ENCODE results near the gene CPA5.

CPA5 gene, protein sequence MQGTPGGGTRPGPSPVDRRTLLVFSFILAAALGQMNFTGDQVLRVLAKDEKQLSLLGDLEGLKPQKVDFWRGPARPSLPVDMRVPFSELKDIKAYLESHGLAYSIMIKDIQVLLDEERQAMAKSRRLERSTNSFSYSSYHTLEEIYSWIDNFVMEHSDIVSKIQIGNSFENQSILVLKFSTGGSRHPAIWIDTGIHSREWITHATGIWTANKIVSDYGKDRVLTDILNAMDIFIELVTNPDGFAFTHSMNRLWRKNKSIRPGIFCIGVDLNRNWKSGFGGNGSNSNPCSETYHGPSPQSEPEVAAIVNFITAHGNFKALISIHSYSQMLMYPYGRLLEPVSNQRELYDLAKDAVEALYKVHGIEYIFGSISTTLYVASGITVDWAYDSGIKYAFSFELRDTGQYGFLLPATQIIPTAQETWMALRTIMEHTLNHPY

DNA sequence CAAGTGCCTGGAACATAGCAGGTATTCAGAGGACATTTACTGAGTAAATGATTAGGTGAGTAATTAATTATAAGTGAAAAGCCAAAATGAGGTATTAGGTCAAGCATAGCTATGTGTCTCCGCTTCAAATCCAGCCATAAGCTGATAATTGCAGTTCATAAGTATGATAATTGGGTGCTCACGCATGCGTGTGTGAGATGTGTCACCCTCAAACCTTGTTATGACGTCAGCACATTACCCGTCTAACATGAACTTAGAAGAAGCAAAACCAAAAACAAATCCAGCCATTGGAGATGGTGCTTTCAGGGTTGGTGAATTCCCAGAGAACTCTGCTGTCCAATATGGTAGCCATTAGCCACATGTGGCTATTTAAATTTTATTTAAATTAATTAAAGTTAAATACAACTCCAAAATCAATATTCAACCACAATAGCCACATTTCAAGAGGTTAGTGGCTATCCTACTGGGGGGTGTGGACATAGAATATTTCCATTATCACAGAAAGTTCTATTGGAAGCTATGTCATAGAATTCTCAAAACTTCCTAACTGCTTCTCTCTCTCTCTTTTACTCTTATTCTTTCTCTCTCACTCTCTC lies at the start of gene CPA5:
Gene CPA5, plus strand, starts transcription at position 546 of the 596 bp plus-strand sequence. CDS start 1,670 bp downstream, outside the sequence.
- Mint-ChIP-seq H3K9me3 (peaks cover 4% of the 10 kb centered on the region), H3K27me3 (ENCODE audit: low read depth) (no peaks in the 10 kb centered on the region), H3K4me3 (no peak within 1 kb of the TSS), H3K27ac (no peak within 1 kb of the TSS), H3K36me3 (ENCODE audit: low read depth) (no peaks in the 10 kb centered on the region), H3K4me1 (ENCODE audit: low read depth) (no peaks in the 10 kb centered on the region)

GRCh38 chr7:130296221-130296951 lies 48.2 kb upstream of the CPA5 start:
- H3K4me1 Mint-ChIP-seq (ENCODE audit: low read depth): no peaks in the 10 kb centered on the region
- H3K36me3 Mint-ChIP-seq (ENCODE audit: low read depth): no peaks in the 10 kb centered on the region
- peaks cover 17% of the 10 kb centered on the region for H3K9me3 Mint-ChIP-seq
- no peaks in the 10 kb centered on the region for H3K27me3 Mint-ChIP-seq (ENCODE audit: low read depth)
- H3K4me3 Mint-ChIP-seq: no peak overlapping the region
- H3K27ac Mint-ChIP-seq: no peak overlapping the region

DNA sequence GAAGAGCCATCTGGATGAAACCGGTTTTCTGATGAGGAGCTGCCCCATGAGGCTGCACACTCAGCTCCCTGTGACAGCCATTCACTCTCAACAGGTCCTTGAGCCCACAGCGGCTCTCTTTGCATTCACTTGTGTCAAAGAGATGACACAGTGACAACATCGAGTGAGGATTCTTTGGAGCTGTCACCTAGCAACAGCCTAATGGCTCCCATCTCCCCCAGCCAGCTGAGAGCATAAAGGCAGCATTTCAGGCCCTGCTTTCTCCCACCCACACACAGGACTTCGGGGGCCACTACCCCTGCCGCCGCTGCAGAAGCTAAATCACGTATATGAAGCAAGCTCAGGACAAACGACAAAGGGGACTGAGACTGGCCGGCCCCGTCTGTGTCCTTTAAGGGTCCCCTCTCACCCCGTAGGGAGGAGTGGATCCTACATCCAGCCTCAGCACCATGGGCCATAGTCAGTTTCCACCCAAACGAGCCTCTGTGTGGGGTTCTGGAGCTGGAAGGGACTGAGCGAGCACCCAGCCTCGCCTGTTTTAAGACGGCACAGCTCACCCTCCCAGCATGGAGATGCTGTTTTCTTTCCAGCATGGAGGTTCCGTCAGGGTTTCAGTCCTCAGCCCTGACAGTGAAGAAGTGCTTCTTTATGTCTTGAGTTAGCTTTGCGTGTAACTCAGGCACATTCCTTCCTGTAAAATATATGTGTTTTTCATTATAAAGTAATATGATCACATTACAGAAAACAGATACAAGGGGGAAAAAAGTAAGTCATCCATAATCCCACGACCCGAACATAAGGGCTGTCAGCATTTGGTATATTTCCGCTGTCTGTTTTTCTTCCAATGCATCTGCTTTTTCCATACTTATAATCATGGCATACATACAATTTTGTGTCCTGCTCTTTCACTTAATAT lies 46.7 kb upstream of the CPA5 start:
- Mint-ChIP-seq H3K9me3 (peaks cover 12% of the 10 kb centered on the region), H3K36me3 (ENCODE audit: low read depth) (no peaks in the 10 kb centered on the region), H3K27ac (no peak overlapping the region), H3K4me1 (ENCODE audit: low read depth) (no peaks in the 10 kb centered on the region), H3K4me3 (no peak overlapping the region), H3K27me3 (ENCODE audit: low read depth) (no peaks in the 10 kb centered on the region)

DNA sequence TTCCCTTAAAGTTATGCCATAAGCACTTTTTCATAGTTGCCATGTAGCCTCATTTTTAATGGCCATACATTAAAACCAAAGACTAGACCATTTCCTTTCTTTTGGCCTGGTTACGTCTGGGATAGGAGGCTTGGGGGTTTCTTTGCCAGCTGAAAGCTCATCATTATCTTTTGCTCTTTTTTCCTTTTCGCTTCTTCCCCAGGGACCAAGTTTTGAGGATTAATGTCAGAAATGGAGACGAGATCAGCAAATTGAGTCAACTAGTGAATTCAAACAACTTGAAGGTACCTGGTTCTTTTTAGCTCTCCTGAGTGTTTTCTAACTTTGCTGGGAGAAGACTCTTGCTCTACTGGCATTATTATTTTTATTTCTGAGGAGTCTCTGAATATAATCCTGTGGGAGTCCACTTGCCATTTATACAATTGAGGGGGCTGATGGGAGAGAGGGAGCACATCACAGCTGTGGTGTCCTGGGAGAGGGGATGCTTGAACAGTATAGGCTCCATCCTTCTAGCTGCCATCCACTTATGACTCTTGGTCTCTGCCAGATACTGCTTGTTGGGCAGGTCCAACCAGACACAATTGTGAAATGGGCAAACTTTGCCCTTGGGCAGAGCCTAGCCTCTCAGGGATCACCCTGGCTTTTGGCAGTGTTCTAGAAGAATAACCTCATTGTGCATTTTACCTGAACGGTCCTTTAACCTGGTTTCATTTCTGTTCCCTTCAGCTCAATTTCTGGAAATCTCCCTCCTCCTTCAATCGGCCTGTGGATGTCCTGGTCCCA lies 45.9 kb upstream of the CPA5 start:
- Mint-ChIP-seq H3K9me3 (peaks cover 11% of the 10 kb centered on the region), H3K27me3 (ENCODE audit: low read depth) (no peaks in the 10 kb centered on the region)

DNA sequence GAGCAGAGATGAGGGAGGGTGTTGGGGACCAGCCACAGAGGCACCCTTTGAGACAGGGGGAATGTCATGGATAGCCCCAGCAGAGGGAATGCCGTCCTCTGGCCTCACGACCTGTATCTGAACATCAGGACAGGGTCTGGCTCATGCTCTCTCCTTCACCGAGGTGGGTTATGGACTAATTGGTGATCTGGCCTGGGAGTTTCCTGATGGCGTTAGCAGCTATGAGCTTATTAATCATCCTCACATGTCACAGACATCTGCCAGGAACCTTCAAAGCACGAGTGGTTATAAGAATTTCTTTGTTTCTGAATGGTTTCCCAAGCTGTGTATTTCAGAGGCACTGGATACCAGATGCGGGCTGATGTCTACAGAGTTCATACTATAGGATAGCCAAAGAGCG lies 44.8 kb upstream of the CPA5 start:
- Mint-ChIP-seq H3K36me3 (ENCODE audit: low read depth) (no peaks in the 10 kb centered on the region), H3K27me3 (ENCODE audit: low read depth) (no peaks in the 10 kb centered on the region), H3K9me3 (peaks cover 4% of the 10 kb centered on the region), H3K4me1 (ENCODE audit: low read depth) (no peaks in the 10 kb centered on the region), H3K27ac (no peak overlapping the region), H3K4me3 (no peak overlapping the region)

More for the DNA sequence above, 45.9 kb upstream of the CPA5 start:
- no peak overlapping the region for H3K27ac Mint-ChIP-seq
- H3K4me3 Mint-ChIP-seq: no peak overlapping the region
- no peaks in the 10 kb centered on the region for H3K36me3 Mint-ChIP-seq (ENCODE audit: low read depth)
- no peaks in the 10 kb centered on the region for H3K4me1 Mint-ChIP-seq (ENCODE audit: low read depth)

- Mint-ChIP-seq H3K27ac (no peak overlapping the region), H3K4me3 (no peak overlapping the region), H3K36me3 (ENCODE audit: low read depth) (no peaks in the 10 kb centered on the region), H3K9me3 (peaks cover under 1% of the 10 kb centered on the region), H3K27me3 (ENCODE audit: low read depth) (no peaks in the 10 kb centered on the region), H3K4me1 (ENCODE audit: low read depth) (no peaks in the 10 kb centered on the region)
Measured at GRCh38 chr7:130301501-130302020, 43.1 kb upstream of the CPA5 start.

DNA sequence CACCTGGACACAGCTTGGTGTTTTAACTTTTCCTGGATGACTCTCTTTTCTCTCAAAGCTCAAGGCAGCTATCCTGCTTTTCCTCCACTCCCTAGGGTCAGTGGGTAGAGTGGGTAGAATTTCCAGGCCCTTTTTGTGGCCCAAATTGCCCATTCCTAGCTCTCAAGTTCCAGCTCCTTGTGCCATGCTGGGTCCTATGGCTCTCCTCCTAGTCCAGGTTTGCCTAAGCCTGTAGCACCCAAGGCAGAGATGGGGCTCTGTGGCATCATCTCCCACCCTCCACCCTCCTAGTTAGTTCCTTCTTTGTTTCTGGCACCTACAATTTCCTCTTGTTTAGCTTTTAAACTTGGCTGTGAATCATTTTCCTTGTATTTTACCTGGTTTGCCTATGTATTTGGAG lies 42.0 kb upstream of the CPA5 start:
- H3K4me1 Mint-ChIP-seq (ENCODE audit: low read depth): no peaks in the 10 kb centered on the region
- no peak overlapping the region for H3K4me3 Mint-ChIP-seq
- no peak overlapping the region for H3K27ac Mint-ChIP-seq
- H3K36me3 Mint-ChIP-seq (ENCODE audit: low read depth): no peaks in the 10 kb centered on the region
- H3K27me3 Mint-ChIP-seq (ENCODE audit: low read depth): no peaks in the 10 kb centered on the region
- H3K9me3 Mint-ChIP-seq: no peaks in the 10 kb centered on the region

GRCh38 chr7:130303127-130303526 lies 41.5 kb upstream of the CPA5 start:
- H3K4me3 Mint-ChIP-seq: no peak overlapping the region
- H3K4me1 Mint-ChIP-seq (ENCODE audit: low read depth): no peaks in the 10 kb centered on the region
- no peaks in the 10 kb centered on the region for H3K36me3 Mint-ChIP-seq (ENCODE audit: low read depth)
- no peak overlapping the region for H3K27ac Mint-ChIP-seq
- no peaks in the 10 kb centered on the region for H3K27me3 Mint-ChIP-seq (ENCODE audit: low read depth)
- H3K9me3 Mint-ChIP-seq: no peaks in the 10 kb centered on the region

DNA sequence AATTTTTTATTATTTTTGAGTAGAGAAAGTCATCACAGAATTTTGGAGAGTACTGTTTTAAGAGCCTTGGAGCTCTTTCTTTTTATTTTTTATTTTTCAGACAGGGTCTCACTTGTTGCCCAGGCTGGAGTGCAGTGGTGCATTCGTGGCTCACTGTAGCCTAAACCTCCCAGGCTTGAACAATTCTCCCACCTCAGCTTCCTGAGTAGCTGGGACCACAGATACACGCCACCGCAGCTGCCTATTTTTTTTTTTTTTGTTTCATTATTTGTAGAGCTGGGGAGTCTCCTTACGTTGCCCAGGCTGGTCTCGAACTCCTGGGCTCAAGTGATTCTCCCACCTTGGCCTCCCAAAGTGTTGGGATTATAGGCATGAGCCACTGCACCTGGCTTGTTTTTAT lies 41.1 kb upstream of the CPA5 start:
- Mint-ChIP-seq H3K9me3 (no peaks in the 10 kb centered on the region), H3K36me3 (ENCODE audit: low read depth) (no peaks in the 10 kb centered on the region), H3K27ac (no peak overlapping the region), H3K4me3 (no peak overlapping the region), H3K27me3 (ENCODE audit: low read depth) (no peaks in the 10 kb centered on the region), H3K4me1 (ENCODE audit: low read depth) (no peaks in the 10 kb centered on the region)

- Mint-ChIP-seq H3K4me1 (ENCODE audit: low read depth) (no peaks in the 10 kb centered on the region), H3K27me3 (ENCODE audit: low read depth) (no peaks in the 10 kb centered on the region), H3K4me3 (no peak overlapping the region), H3K9me3 (no peaks in the 10 kb centered on the region), H3K27ac (no peak overlapping the region), H3K36me3 (ENCODE audit: low read depth) (no peaks in the 10 kb centered on the region)
Measured at GRCh38 chr7:130303982-130304381, 40.6 kb upstream of the CPA5 start.

GRCh38 chr7:130304878-130305277 lies 39.7 kb upstream of the CPA5 start:
- no peak overlapping the region for H3K4me3 Mint-ChIP-seq
- no peak overlapping the region for H3K27ac Mint-ChIP-seq
- H3K4me1 Mint-ChIP-seq (ENCODE audit: low read depth): no peaks in the 10 kb centered on the region
- no peaks in the 10 kb centered on the region for H3K27me3 Mint-ChIP-seq (ENCODE audit: low read depth)
- H3K9me3 Mint-ChIP-seq: no peaks in the 10 kb centered on the region
- H3K36me3 Mint-ChIP-seq (ENCODE audit: low read depth): no peaks in the 10 kb centered on the region

DNA sequence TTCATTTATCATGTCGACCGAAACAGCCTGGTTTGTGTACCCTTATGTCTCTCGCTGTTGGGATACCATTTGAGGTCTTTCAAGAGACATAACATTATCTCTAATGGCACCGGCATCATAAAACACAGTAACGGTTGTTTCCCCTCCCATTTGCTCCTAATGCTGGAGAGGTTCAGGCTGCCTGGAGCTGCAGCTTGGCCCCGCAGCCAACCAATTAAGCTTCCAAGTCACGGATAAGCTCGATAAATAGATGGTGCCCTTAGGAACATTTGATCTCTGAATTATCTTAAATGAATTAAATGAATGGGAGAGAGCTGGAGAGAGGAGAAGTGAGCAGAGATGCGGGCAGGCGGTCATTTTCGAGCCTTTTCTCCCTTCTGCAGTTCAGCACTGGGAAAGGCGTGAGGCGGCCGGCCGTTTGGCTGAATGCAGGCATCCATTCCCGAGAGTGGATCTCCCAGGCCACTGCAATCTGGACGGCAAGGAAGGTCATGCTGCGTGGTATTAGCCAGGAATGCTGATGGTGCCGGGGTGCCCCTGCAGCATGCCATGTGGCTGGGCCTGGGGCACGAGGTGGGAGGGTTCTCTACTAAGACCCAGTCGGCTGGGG lies 39.1 kb upstream of the CPA5 start:
- no peak overlapping the region for H3K27ac Mint-ChIP-seq
- no peak overlapping the region for H3K4me3 Mint-ChIP-seq
- no peaks in the 10 kb centered on the region for H3K4me1 Mint-ChIP-seq (ENCODE audit: low read depth)
- H3K36me3 Mint-ChIP-seq (ENCODE audit: low read depth): no peaks in the 10 kb centered on the region
- H3K27me3 Mint-ChIP-seq (ENCODE audit: low read depth): no peaks in the 10 kb centered on the region
- no peaks in the 10 kb centered on the region for H3K9me3 Mint-ChIP-seq

DNA sequence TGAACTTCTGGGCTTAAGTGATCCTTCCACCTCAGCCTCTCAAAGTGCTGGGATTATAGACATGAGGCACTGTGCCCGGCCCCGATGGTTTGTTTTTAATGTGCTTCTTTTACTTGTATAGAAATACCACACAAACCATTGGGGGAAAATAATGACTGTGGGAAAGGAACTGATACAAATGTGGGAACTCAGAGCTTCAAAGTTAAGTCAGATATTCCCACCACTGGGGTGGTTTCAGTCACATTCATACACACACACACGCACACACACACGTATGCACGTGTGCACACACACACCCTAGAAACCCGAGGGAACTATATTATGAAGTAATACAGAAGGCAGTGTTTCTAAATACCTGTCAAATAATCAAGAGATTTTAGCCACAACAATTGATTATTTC lies 34.6 kb upstream of the CPA5 start:
- no peak overlapping the region for H3K27ac Mint-ChIP-seq
- H3K4me1 Mint-ChIP-seq (ENCODE audit: low read depth): no peaks in the 10 kb centered on the region
- H3K9me3 Mint-ChIP-seq: no peaks in the 10 kb centered on the region
- H3K36me3 Mint-ChIP-seq (ENCODE audit: low read depth): no peaks in the 10 kb centered on the region
- H3K27me3 Mint-ChIP-seq (ENCODE audit: low read depth): no peaks in the 10 kb centered on the region
- H3K4me3 Mint-ChIP-seq: no peak overlapping the region

All from T-helper 1 cell treated with Interleukin-12 subunit alpha and Interleukin-12 subunit beta and Interleukin-4 antibody, amounts not matched to agents 30 μg/mL and 1 μg/mL, for 36 hours (primary cell).